Measurements from ENCODE around the gene MED14.

- no peak for TF ChIP-seq ZSCAN31 (CRISPR knock-in tag; IDR thresholded peaks at IDR 0.05; ENCODE audit: low read depth)
- TF ChIP-seq CTCF (CRISPR knock-in tag; IDR thresholded peaks at IDR 0.05): no peak
- TF ChIP-seq ZBTB26 (CRISPR knock-in tag; IDR thresholded peaks at IDR 0.05; ENCODE audit: borderline replicate concordance): no peak
- TF ChIP-seq TAF1 (CRISPR knock-in tag; IDR thresholded peaks at IDR 0.05): no peak
- TF ChIP-seq ZBTB1 (CRISPR knock-in tag; IDR thresholded peaks at IDR 0.05; ENCODE audit: borderline replicate concordance): no peak
- TF ChIP-seq ZC3H4 (CRISPR knock-in tag; IDR thresholded peaks at IDR 0.05; ENCODE audit: borderline replicate concordance): no peak
- no peak for TF ChIP-seq TOPORS (CRISPR knock-in tag; IDR thresholded peaks at IDR 0.05)
- no peak for TF ChIP-seq PBX3 (CRISPR knock-in tag; IDR thresholded peaks at IDR 0.05; ENCODE audit: borderline replicate concordance)
- no peak for TF ChIP-seq SP1 (IDR thresholded peaks at IDR 0.05)
- TF ChIP-seq SP1 (CRISPR knock-in tag; IDR thresholded peaks at IDR 0.05): no peak
- no peak for TF ChIP-seq RAD21 (CRISPR knock-in tag; IDR thresholded peaks at IDR 0.05)
- TF ChIP-seq BCLAF1 (IDR thresholded peaks at IDR 0.05): no peak
- TF ChIP-seq CREM (IDR thresholded peaks at IDR 0.05): no peak
- TF ChIP-seq CREM (CRISPR knock-in tag; IDR thresholded peaks at IDR 0.05): no peak
- TF ChIP-seq HNRNPLL (IDR thresholded peaks at IDR 0.05; ENCODE audit: low read depth, low read length, poor library complexity, severe bottlenecking): no peak
Observed at GRCh38 chrX:40733706-40734105, 1.6 kb downstream of the MED14 start.

Data from HepG2 (cell line).